GM21390 (cell line): Measurements from ENCODE around the gene MMEL1.
"Not testable (repeated sequence)": the region's sequence is repeated elsewhere in the genome, so short reads cannot be mapped to it uniquely, and the experiment has no call there.

Source experiments
- ATAC-seq: cut with Tn5 transposase; IDR thresholded peaks from one replicate; pipeline ENCODE4 v1.9.1; 2021; ENCODE audit not compliant: unreplicated experiment

The MMEL1 gene

GRCh38 chr1:2575801-2576663 lies 56.8 kb downstream of the MMEL1 start:
- no peak for ATAC-seq

DNA sequence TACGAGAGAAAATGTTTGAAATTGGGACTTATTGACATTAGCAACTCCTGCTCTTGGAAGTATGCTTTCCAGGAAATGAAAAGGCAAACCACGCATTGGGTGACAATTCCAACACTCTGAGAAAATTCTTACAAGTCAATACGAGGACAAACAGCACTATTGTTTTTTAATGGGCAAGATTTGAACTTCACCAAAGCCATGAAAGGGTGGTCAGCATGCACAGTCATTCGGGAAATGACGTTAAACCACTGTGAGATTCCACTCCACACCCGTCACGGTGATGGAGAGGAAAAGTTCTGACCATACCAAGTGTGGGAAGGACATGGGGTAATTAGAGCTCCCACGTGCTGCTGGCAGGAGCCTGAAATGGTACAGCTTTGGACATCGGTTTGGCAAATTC lies 58.5 kb downstream of the MMEL1 start:
- no peak for ATAC-seq

DNA sequence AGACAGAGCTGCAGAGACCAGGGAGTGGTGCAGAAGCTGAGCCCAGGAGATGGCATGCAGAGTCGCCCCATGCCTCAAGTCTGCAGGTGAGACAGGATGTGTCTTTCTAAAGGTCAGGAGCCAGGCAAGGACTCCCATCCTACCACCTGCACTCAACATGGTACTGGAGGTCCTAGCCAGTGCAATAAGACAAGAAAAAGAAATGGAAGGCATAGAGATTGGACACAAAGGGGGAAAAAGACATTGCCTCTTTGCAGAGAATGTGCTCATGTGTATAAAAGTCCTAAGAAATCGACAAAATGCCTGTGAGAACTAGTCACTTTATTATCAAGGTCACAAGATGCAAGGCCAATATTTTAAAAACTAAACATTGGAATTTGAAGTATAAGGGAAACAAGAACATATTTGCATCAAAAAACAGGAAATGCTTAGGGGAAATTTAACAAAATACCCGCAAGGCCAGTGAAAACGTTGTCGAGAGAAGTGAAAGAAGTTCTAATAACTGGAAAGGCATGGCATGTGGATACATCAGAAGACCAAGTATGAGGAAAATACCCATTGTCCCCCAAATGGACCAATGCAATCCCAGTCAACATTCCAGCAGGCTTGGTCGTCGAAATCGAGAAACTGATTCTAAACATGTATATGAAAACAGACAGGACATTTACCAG lies 59.4 kb downstream of the MMEL1 start:
- no peak for ATAC-seq

DNA sequence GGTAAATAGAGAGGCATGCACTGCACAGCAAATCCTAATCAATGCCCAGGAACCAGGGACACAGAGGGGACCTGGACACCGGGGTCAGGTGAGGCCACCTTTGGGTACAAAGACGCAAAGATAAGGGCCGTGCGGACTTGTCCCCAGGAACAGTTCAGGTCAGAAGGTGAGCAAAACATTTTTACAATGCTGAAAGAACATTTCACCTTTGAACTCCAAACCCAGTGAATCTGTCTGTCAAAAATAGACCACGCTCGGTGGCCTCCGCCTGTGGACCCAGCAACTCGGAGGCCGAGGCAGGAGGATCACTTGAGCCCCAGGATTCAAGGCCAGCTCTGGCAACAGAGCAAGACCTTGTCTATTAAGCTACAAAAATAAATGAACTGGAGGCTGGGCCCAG lies 61.5 kb downstream of the MMEL1 start:
- no peak for ATAC-seq

DNA sequence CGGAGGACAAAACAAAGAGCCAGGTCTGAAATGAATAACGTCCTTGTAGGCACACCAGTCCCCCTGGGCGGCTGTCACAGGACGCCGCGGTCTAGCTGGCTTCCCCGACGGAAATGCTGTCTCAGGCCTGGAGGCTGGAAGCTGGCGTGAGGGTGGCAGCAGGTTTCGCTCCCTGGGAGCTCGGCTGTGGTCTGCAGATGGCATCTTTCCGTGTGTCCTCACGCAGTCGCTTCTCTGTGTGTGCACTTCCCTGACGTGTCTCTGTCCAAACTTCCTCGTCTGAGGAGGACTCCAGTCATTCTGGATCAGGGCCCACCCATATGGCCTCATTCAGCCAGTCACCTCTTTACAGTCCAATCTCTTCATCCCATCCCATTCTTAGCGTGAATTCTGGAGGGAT lies 62.5 kb downstream of the MMEL1 start:
- no peak for ATAC-seq

DNA sequence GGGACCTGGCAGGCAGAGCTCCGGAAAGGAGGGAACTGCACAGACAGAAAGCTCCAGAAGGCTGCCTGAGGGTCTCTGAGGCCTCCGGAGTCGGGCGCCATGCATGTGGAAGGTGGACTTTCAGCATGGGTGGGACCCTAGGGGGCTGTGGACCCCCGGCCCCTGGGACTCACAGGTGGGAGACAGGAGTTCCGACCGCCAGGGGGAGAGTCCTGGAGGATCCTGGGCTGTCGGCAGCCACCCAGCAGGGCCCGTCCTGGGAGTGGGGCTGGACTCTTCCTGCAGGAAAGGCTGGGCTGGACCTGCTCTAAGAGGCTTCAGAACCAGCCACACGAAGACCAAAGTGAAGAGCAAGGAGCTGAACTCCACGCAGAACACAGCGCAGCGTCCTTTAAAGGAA lies 63.1 kb downstream of the MMEL1 start:
- ATAC-seq: not testable (repeated sequence)

GRCh38 chr1:2569060-2569459 lies 63.8 kb downstream of the MMEL1 start:
- ATAC-seq: no peak

- ATAC-seq: not testable (repeated sequence)
These were observed 64.5 kb downstream of the MMEL1 start for GRCh38 chr1:2568187-2568816.

- no peak for ATAC-seq
These were observed 65.6 kb downstream of the MMEL1 start for GRCh38 chr1:2567083-2567679.

DNA sequence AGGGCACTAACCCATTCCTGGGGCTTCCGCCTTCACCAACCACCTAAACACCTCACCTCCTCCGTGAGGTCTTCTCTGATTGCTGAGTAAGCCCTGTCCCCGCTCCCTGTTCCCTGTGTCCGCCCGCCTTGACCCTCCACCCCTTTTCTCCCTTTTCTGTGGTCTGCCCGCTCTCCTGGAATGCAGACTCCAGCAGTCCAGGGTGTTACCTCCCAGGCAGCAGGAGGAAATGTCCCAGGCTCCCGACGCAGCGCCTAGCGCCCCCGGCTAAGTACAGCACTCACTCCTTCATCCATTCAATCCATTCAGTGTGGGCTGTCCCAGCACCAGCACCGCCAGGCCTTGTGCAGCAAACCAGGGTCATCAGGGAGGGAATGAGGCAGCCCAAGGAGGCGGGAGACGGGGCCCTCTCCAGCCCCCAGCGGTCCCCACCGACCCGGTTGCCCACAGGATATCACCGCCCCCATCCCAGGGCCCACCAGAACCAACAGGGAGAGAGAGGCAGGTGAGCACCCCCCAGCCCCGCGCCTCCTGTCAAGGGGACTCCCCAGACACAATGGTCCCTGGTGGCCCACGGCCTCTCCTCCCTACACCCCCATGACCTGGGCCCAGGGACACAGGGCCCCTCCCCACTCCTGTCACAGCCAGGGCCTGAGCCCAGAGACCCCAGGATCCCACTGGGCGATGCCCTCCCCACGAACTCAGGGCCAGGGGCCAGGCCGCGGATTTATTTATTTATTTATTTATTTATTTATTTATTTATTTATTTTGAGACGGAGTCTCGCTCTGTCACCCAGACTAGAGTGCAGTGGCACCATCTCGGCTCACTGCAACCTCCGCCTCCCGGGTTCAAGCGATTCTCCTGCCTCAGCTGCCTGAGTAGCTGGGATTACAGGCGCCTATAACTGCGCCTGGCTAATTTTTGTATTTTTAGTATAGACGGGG lies 66.4 kb downstream of the MMEL1 start:
- ATAC-seq: no peak

GRCh38 chr1:2564815-2565374 lies 67.9 kb downstream of the MMEL1 start:
- no peak for ATAC-seq

DNA sequence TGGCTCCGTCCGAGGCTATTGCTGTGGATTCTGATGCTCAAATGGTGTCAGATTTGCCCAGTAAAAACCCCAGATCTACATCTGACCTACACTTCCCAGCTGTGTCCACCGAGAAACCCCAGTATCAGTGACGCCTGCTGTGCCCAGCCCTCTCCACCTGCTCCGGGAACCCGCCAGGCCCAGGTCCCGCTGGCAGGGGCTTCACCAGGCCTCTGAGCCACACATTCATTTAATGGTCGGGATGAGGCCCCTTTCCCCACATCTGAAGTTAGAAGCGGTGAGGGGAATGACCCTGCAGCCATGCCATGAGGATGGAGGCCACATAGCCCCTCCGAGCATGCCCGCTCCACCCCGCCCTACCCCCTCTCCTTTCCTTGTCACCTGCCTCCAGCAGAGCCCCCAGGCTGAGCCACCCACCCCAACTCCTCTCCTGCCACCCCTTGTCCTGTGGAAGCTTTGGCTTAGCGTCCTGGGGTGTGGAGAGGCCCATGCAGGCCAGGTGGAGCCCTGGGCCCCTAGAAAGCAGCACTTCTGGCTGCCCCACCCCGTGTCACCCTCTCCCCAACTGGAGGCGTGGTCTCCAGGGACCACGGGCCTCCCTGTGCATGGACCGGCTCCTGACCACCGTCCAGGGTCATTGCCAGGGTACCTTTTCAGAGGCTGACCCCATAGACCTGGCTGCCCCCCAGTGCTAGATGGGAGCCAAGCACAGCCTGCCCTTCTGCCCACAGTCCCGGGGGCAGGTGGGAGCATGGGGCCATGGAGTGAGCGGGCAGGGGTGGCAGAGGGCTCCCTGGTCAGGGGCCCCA lies 68.6 kb downstream of the MMEL1 start:
- no peak for ATAC-seq

- ATAC-seq: no peak
These were observed 69.6 kb downstream of the MMEL1 start for GRCh38 chr1:2563205-2563604.

DNA sequence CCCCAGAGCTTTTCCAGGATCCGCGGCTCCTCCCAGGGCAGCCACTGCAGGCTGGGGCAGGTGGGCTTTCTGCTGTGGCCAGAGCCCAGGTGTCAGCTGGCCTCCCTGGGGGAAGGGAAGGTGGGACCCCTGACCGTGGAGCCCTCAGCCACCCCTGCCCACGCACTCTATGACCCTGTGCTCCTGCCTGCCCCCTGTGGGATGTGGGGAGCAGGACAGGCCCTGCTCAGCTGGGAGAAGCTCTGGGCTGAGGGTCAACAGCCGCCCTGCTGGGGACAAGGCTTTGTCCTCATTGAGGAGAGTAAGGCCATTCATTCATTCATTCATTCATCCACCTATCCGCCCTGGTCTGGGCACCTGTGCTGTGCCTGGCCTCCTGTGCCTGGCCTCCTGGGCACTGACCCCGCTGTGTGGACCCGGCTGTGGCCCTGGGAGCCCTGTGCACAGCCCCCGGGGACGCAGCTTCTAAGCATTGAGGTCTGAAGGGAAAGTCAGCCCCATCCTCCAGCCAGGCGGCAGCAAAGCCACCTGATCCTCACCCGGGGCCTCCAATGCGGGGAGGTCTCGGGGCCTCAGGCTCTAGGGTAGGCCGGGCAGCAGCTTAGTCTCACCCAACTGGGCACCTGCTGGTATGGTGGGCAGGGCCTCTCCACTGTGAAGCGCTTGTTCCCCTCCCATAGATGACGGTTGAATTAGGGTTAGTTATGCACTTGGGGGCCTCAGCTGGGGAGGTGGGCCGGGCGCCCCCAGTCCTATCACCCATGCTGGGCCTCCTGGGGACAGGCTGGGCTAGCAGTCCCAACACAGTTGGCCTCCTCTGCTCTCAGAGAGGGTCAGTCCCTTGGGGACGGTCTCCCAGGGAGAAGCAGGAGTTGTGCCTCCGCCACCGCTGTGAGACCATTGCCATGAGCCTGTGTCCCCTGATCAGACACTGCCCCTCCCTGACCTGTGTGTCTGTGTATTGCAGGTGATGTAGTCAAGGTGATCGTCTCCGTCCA lies 70.6 kb downstream of the MMEL1 start:
- no peak for ATAC-seq

DNA sequence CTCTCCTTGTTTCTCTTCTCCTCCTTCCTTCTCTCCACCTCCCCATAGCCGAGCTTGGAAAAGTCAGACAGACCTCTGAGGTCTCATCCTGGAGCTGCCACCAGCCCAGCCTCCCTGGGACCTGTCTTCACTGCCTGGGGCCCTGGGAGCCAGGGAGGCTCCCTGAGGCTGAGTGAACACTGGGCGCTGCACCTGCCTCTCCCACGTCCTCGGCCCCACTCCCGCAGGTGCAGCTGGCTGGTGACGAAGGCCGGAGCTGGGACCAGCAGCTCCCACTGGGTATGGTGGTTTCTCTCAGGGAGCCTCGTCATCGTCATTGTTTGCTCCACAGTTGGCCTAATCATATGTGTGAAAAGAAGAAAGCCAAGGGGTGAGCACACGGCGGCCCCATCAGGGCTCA lies 71.4 kb downstream of the MMEL1 start:
- ATAC-seq: no peak

DNA sequence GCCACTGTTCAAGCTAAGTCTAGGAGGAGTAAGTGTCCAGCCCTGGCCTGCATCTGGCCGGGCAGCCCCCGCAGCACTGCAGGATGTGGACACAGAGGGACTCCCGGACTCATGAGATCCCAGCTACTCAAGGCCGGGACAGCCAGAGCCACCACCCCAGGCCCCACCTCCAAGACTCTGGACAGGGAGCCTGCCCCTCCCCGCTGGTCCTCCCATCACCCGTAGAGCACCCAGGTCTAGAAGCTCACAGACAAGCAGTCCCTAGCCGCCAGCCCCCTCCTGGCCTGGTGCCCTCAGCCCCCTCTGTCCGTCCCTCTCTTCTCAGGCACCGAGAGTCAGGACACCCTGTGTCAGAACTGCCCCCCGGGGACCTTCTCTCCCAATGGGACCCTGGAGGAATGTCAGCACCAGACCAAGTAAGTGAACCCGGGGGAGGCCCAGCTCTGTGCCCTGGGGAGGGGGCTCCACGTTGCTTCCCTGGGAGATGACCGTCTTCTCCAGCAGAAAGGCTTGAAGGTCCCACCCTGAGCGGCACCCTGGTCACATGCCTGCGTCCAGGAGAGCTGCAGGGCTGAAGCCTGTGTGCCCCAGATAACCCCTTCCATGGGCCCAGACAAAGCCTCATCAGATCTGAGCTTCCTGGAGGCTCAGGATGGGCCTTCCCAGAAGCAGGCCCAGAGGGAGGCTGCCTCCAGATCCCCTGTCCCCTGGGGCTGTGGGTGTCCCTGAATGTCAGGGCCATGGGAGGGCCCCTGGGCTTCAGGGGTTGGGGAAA lies 72.3 kb downstream of the MMEL1 start:
- no peak for ATAC-seq

- no peak for ATAC-seq
These were observed 73.1 kb downstream of the MMEL1 start for GRCh38 chr1:2559509-2560298.
